Astrocyte (in vitro differentiated cells and primary cell): Measurements from ENCODE around the gene ZNRF2.

Source experiments
- CTCF ChIP-seq: IDR thresholded peaks from 2 replicates; pipeline ENCODE4 v1.5.1; 2011; ENCODE audit warnings: low read depth, mild to moderate bottlenecking, inconsistent platforms, low read length, moderate library complexity; ENCODE audit not compliant: insufficient read depth
- EZH2 ChIP-seq: IDR thresholded peaks from 2 replicates; pipeline ENCODE4 v1.6.1; 2012; ENCODE audit warnings: mild to moderate bottlenecking, low read length, inconsistent platforms; ENCODE audit not compliant: insufficient read depth

GRCh38 chr7:30263090-30263710, 21.2 kb upstream of the ZNRF2 start:
- no peak for TF ChIP-seq CTCF
- no peak for TF ChIP-seq EZH2
